Lower leg skin (tissue), 3 donors: ENCODE results near the gene SHCBP1L.

Source experiments
- POLR2A ChIP-seq, 2 donors: fragments of 450-650 bp; IDR thresholded peaks; one replicate each; pipeline ENCODE4 v1.6.1; 2016 to 2017; ENCODE audit warnings: antibody characterized with exemption in 2 of 2, mild to moderate bottlenecking in 1 of 2, moderate library complexity in 1 of 2
- TF ChIP-seq, protein P1 (sequence below), 3 donors: fragments of 450-650 bp; IDR thresholded peaks; one replicate each; pipeline ENCODE4 v1.5.1; 2016; ENCODE audit warnings: antibody characterized with exemption in 3 of 3, mild to moderate bottlenecking in 3 of 3, moderate library complexity in 2 of 3

DNA sequence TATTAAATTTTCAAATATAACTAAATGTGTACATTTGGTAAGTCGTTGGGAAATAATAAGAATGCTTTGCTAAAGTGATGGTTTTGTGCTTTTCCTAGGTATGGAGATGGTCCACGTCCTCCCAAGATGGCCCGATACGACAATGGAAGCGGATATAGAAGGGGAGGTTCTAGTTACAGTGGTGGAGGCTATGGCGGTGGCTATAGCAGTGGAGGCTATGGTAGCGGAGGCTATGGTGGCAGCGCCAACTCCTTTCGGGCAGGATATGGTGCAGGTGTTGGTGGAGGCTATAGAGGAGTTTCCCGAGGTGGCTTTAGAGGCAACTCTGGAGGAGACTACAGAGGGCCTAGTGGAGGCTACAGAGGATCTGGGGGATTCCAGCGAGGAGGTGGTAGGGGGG, 66.0 kb downstream of the SHCBP1L start:
- TF ChIP-seq, protein P1, sequence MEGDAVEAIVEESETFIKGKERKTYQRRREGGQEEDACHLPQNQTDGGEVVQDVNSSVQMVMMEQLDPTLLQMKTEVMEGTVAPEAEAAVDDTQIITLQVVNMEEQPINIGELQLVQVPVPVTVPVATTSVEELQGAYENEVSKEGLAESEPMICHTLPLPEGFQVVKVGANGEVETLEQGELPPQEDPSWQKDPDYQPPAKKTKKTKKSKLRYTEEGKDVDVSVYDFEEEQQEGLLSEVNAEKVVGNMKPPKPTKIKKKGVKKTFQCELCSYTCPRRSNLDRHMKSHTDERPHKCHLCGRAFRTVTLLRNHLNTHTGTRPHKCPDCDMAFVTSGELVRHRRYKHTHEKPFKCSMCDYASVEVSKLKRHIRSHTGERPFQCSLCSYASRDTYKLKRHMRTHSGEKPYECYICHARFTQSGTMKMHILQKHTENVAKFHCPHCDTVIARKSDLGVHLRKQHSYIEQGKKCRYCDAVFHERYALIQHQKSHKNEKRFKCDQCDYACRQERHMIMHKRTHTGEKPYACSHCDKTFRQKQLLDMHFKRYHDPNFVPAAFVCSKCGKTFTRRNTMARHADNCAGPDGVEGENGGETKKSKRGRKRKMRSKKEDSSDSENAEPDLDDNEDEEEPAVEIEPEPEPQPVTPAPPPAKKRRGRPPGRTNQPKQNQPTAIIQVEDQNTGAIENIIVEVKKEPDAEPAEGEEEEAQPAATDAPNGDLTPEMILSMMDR (IDR thresholded peaks at IDR 0.05), result no peak
- TF ChIP-seq POLR2A (IDR thresholded peaks at IDR 0.05), result no peak
